IgD-negative memory B cell (primary cell): ENCODE measurements around the gene NFIB. TPM values are rescaled to one million over a fixed set of nuclear protein-coding genes. Genes with fewer than 3 reads are reported as not detected.

Source experiments
- H3K27ac Mint-ChIP-seq, 3 donors: one replicate each; pipeline ENCODE4 v1.8.0; 2020 to 2022; ENCODE audit warnings: mild to moderate bottlenecking in 3 of 3, mixed read lengths in 3 of 3, moderate library complexity in 1 of 3
- H3K27me3 Mint-ChIP-seq: one replicate; pipeline ENCODE4 v1.8.0; 2021; ENCODE audit warnings: mixed read lengths
- H3K36me3 Mint-ChIP-seq: one replicate; pipeline ENCODE4 v1.8.0; 2020; ENCODE audit warnings: mild to moderate bottlenecking, mixed read lengths
- H3K4me1 Mint-ChIP-seq, 3 donors: one replicate each; pipeline ENCODE4 v1.8.0; 2020 to 2022; ENCODE audit warnings: mixed read lengths in 3 of 3, mild to moderate bottlenecking in 1 of 3
- H3K4me3 Mint-ChIP-seq, 4 donors: one replicate each; pipeline ENCODE4 v1.8.0; 2020 to 2022; ENCODE audit warnings: mild to moderate bottlenecking in 4 of 4, mixed read lengths in 4 of 4, moderate library complexity in 3 of 4
- H3K9me3 Mint-ChIP-seq, 3 donors: one replicate each; pipeline ENCODE4 v1.8.0; 2020 to 2021; ENCODE audit warnings: mixed read lengths in 3 of 3, mild to moderate bottlenecking in 1 of 3
- polyA plus RNA-seq: library from polyadenylated mRNA; unstranded; fragments of 300-500 nt; fragmentation: Illumina TruSeq; gene quantifications from one replicate; pipeline ENCODE4 v1.2.3, GENCODE V29; 2021

Gene NFIB
- polyA plus RNA-seq, 1 donor from 2014 or later: not detected

DNA sequence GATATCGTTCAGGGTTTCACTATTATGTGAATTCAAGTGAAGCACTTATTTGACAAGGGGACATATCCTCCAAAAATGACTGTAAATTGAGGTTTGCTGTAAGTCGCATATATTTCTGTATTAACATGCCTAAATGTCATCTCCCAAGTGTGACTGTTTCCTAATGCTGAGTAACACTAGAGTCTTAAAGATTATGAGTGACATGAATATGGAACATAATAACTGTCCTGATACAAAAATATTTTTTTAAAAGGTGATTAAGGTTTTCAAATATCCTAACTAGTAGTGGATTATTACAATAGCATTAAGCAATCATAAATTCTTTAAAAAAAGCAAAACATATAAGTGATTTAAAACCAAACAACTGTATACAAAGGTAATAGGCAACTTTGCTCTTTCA is 3.6 kb downstream of the NFIB start:
- no peaks in the 10 kb centered on the region for H3K36me3 Mint-ChIP-seq
- H3K27ac Mint-ChIP-seq: no peak overlapping the region
- peaks cover 0 to 3% (median 2%) of the 10 kb centered on the region in 3 donors for H3K9me3 Mint-ChIP-seq
- no peak overlapping the region for H3K4me3 Mint-ChIP-seq
- H3K4me1 Mint-ChIP-seq: peaks cover 4 to 11% (median 11%) of the 10 kb centered on the region in 3 donors
- H3K27me3 Mint-ChIP-seq: peaks cover 34% of the 10 kb centered on the region

DNA sequence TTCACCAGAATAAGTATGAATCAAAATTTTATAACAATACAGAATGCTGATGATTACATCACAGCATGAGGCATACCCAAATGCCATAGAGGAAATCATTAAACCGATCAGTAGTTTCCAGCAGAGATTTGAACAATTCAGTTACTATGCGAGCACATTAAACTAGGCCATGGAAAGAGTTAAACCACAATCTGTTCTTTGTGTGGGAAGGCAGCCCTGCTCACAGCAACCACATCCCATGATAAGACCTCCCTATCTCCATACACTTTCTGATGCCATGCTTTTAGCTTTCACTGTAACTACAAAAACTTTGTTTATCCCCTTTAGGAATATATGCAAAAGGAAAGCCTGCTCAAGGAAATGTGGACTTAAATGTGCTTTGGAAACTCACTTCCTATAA is 4.5 kb downstream of the NFIB start:
- peaks cover 30% of the 10 kb centered on the region for H3K27me3 Mint-ChIP-seq
- peaks cover 0 to 3% (median 2%) of the 10 kb centered on the region in 3 donors for H3K9me3 Mint-ChIP-seq
- no peak overlapping the region for H3K27ac Mint-ChIP-seq
- H3K4me1 Mint-ChIP-seq: peaks cover 4 to 11% (median 10%) of the 10 kb centered on the region in 3 donors
- H3K4me3 Mint-ChIP-seq: no peak overlapping the region
- H3K36me3 Mint-ChIP-seq: no peaks in the 10 kb centered on the region

DNA sequence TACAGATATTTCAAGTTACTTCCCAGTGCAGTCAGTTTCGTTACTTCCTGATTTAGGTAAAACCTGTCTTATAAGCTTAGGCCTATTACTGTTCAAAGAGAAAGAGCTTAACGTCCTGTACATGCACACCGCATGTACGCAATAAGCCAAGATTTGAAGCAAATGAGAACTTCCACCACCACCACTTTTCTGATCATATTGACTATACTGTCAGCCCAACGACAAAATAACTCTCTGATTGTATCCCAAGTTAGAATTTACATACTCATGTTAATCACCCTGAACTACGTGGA is 5.1 kb downstream of the NFIB start:
- H3K4me1 Mint-ChIP-seq: peaks cover 4 to 11% (median 8%) of the 10 kb centered on the region in 3 donors
- H3K4me3 Mint-ChIP-seq: no peak overlapping the region
- peaks cover 0 to 3% (median 2%) of the 10 kb centered on the region in 3 donors for H3K9me3 Mint-ChIP-seq
- H3K27me3 Mint-ChIP-seq: peaks cover 28% of the 10 kb centered on the region
- H3K27ac Mint-ChIP-seq: no peak overlapping the region
- H3K36me3 Mint-ChIP-seq: no peaks in the 10 kb centered on the region

DNA sequence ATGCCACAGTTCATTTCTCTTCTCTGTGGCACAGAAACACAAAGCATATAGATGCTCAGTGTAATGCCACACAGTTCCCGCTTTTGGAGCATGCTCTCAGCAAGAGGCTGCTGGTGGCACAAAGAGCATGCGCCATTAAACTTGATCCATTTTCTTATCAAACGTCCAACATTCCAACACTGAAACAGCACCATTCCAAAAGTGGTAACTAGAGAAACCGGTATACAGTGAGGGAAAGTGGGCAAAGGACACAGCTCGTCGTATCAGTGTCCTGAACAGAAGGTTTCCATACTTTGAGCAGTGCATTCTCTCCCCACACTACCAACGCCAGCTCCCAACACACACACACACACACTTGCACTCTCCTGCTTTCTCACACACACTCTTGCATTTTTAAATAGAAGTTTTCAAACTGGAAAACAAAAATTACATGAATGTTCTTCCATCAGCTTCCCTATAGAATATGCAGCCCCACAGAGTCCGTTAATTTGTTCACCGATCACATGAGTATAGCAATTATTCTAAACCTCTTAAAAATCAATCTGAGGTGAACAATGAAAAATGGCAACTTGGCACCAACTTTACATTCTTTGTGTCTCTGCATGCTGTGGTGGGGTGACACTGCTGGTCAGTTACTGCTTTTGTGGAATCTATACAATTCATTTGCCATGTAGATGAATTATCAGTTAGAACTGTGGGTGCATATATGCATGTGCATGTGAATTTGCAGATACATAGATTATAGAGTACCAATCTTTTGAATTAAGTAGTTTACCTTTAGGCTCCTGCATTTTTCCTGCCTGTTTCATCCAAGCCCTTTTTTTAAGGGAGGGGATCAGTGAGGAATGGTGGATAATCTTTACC is 5.7 kb downstream of the NFIB start:
- Mint-ChIP-seq H3K4me1 (peaks cover 0 to 6% (median 4%) of the 10 kb centered on the region in 3 donors), H3K27ac (no peak overlapping the region), H3K4me3 (no peak overlapping the region), H3K27me3 (peaks cover 28% of the 10 kb centered on the region), H3K9me3 (peaks cover 0 to 2% (median 0%) of the 10 kb centered on the region in 3 donors), H3K36me3 (no peaks in the 10 kb centered on the region)

DNA sequence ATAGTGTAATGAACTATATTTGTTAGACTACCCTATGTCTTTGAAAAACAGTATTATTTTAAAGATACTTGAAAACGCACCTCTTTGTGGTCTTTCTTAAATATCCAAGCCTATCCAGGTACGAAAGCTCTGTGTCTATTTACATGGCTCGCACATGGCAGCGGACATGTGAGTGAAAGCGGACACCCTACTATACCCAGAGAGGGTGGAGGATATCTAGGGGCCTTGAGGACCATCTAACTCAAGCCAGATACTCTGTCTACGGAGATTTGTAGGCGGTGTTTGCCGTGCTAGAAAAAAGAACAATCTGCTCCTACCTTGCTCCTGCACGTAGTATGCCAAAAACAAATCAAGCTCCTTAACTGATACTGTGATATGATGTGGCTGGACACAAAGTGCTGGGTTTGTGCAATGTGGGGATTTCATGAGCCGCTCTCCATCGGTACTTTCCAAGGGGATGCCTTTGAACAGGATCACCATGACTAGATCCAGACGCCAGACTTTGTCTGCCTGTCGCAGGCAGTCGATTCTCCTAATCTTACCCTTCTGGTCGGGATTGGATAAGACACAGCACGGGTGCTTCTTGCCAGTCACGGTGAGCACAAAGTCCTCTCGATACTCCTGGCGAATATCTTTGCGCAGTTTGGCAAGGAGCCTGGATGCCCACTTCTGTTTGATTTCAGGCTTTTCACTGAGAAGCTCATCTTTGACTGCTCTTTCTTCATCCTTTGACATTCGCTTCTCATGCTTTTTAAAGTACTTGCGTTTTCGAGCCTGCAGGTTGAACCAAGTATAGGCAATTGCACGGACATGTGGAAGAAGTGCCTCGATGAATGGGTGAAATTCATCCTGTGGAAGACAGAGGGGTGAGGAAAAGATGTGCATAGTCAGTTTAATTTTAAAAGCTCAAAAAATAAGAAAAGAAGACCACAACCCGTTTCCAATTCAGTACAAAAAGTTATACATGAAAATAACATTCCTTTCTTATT is 7.0 kb downstream of the NFIB start:
- H3K36me3 Mint-ChIP-seq: no peaks in the 10 kb centered on the region
- H3K9me3 Mint-ChIP-seq: peaks cover 0 to 2% (median 0%) of the 10 kb centered on the region in 3 donors
- peaks cover 19% of the 10 kb centered on the region for H3K27me3 Mint-ChIP-seq
- no peaks in the 10 kb centered on the region for H3K4me1 Mint-ChIP-seq
- no peak overlapping the region for H3K4me3 Mint-ChIP-seq
- no peak overlapping the region for H3K27ac Mint-ChIP-seq

DNA sequence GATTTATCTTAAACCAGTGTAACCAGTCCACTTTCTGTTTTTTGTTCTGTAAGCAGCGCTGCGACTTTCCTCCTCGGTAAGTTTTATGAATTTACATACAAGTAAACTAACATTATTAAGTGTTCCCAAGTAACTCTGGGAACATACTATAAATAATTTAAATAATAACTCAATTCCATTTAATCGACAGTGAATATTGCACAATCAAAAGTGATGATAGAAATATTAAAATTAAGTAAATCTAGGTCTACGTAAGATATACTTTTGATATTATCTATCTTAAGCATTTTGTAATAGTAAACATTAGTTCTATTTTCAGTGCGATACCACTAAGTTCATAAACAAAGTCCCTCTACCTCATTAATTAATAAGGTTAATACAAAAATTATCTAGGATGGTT is 7.8 kb downstream of the NFIB start:
- H3K36me3 Mint-ChIP-seq: no peaks in the 10 kb centered on the region
- no peak overlapping the region for H3K27ac Mint-ChIP-seq
- peaks cover 0 to 2% (median 0%) of the 10 kb centered on the region in 3 donors for H3K9me3 Mint-ChIP-seq
- no peaks in the 10 kb centered on the region for H3K4me1 Mint-ChIP-seq
- no peak overlapping the region for H3K4me3 Mint-ChIP-seq
- peaks cover 19% of the 10 kb centered on the region for H3K27me3 Mint-ChIP-seq

DNA sequence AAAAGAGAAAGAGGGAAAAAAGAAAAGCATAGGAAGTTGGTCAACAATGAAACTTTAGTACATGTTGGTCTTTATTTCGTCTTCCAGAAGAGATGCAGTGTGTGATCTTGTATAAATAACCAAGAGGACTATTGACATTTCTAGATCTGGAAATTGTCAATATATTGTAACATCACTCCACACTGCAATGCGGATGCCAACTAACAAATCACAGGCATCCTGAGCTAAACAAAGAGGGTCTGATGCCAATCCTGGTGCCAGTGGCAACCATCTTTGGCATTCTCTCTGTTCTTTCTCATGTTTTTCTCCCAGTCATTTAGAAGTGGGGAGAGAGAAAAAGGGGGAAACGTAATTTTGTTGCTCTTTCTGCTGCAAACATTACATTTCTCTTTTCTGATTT is 9.7 kb downstream of the NFIB start:
- H3K27ac Mint-ChIP-seq: no peak overlapping the region
- no peaks in the 10 kb centered on the region for H3K36me3 Mint-ChIP-seq
- no peaks in the 10 kb centered on the region for H3K4me1 Mint-ChIP-seq
- H3K4me3 Mint-ChIP-seq: no peak overlapping the region
- peaks cover 23% of the 10 kb centered on the region for H3K27me3 Mint-ChIP-seq
- peaks cover 0 to 2% (median 0%) of the 10 kb centered on the region in 3 donors for H3K9me3 Mint-ChIP-seq

DNA sequence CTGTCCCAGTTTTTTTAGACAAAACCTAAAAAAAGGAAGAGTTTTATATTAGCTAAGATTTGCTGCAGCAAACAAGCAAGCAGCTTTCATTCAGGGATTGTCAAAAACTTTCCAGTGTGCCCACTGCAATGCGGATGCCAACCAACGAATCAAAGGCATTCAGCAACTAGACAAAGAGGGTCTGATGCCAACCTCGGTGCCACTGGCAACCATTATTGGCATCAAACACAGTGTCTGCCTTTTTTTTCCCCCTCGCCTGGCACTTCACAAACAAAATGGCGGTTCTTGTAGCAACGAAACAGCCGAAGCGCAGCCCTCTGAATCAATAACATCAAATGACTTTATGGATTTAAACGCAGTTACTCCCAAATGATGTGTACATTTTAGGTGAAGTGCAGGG is 10.4 kb downstream of the NFIB start:
- no peaks in the 10 kb centered on the region for H3K36me3 Mint-ChIP-seq
- peaks cover 0 to 2% (median 0%) of the 10 kb centered on the region in 3 donors for H3K9me3 Mint-ChIP-seq
- H3K27ac Mint-ChIP-seq: no peak overlapping the region
- H3K4me1 Mint-ChIP-seq: no peaks in the 10 kb centered on the region
- H3K27me3 Mint-ChIP-seq: peaks cover 23% of the 10 kb centered on the region
- H3K4me3 Mint-ChIP-seq: no peak overlapping the region

DNA sequence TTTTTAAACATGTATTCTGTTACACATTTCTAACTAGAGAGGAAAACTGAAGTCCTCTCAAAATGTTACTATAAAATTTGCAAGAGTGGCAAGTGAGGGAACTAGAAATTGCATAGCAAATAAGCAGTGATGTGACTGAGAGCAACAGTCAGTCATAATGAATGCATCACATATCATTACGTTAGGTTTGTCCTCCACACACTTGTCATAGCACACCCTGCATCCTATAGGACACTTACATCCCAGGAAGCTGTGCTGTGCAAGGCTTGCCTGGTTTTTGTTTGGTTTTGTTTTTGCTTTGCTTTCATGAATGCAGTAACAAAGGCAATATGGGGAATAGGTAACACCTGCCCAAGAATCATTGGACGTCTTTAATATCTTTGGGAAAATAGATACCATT is 10.8 kb downstream of the NFIB start:
- no peak overlapping the region for H3K4me3 Mint-ChIP-seq
- no peaks in the 10 kb centered on the region for H3K4me1 Mint-ChIP-seq
- H3K36me3 Mint-ChIP-seq: no peaks in the 10 kb centered on the region
- H3K27ac Mint-ChIP-seq: no peak overlapping the region
- peaks cover 0 to 2% (median 0%) of the 10 kb centered on the region in 3 donors for H3K9me3 Mint-ChIP-seq
- H3K27me3 Mint-ChIP-seq: peaks cover 23% of the 10 kb centered on the region

DNA sequence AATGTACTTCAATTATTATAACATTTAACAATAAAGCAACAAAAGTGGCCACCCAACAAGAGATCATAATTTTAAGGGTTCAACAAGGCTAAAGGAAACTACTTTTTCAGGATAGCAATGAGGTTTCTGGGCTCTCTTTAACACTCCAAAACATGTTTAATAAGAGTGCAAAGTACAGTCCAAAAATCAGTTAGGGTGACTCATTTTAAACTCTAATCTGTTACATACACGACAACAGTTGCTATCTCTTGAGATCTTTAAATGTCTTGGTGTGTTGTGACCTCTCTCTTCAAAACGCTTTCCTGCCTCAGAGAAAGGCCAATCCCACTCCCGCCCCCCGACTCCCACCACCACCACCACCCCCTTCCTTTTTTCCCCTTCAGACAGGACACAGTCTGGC is 11.5 kb downstream of the NFIB start:
- Mint-ChIP-seq H3K4me3 (no peak overlapping the region), H3K27me3 (peaks cover 19% of the 10 kb centered on the region), H3K36me3 (no peaks in the 10 kb centered on the region), H3K4me1 (no peaks in the 10 kb centered on the region), H3K9me3 (no peaks in the 10 kb centered on the region), H3K27ac (no peak overlapping the region)

DNA sequence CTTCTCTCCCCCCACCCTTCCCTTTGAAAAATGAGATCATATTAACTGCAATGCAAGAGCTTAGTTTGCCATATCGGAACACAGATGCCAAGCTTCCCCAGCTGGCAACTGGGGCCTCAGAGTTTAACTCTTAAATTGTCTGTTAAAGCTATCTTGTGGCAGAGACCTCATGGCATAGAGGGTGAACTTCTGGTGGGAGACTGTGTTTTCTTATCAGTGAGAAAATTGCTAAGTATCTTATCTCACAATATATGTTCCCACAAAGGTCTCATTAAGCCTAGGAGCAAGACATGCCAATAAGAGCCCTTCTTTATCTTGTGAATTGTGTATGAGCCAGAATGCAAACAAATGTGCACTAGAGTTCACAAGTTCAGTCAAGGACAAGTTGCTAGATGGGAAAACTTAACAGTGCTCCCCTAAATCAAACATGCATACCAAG is 12.3 kb downstream of the NFIB start:
- peaks cover 11% of the 10 kb centered on the region for H3K27me3 Mint-ChIP-seq
- no peaks in the 10 kb centered on the region for H3K9me3 Mint-ChIP-seq
- H3K36me3 Mint-ChIP-seq: no peaks in the 10 kb centered on the region
- H3K4me3 Mint-ChIP-seq: no peak overlapping the region
- H3K4me1 Mint-ChIP-seq: no peaks in the 10 kb centered on the region
- no peak overlapping the region for H3K27ac Mint-ChIP-seq

DNA sequence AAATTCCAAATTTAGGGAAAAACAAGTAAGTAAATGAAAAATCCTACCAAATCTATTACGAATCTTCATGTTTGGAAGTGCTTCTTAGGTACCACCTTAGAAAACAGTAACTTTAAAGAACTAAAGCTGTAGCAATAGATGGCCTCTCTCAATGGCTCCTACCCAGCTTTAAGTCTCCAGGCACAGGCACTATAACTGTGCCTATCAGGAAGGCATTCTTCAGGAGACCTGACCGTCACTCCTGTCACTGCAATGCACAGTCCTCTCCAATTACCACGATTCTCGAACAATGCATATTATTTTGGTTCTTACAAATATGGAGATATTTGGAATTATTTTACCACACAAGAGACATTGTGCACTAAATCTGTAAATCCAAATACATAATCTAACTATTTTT is 12.9 kb downstream of the NFIB start:
- Mint-ChIP-seq H3K9me3 (no peaks in the 10 kb centered on the region), H3K27ac (no peak overlapping the region), H3K36me3 (no peaks in the 10 kb centered on the region), H3K27me3 (peaks cover 9% of the 10 kb centered on the region), H3K4me1 (no peaks in the 10 kb centered on the region), H3K4me3 (no peak overlapping the region)

DNA sequence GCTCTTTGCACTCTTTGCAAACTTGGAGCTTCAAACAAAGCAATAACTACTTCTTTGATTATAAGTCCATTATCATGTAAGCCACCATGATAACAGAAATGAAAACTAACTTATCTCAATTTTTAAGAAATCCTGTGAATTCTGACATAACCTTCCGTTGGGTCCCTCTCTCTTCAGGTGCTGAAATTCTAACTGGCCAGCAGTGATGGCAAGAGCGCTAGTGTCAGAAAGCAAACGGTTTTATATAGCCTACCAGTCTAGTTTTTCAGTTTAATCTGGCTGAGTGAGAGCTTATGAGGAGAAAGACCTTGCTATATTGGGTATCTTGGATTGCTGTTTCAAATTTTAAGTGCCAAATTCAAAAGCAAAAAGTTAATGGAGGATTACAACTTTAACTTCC is 13.4 kb downstream of the NFIB start:
- H3K4me1 Mint-ChIP-seq: no peaks in the 10 kb centered on the region
- H3K4me3 Mint-ChIP-seq: no peak overlapping the region
- peaks cover 9% of the 10 kb centered on the region for H3K27me3 Mint-ChIP-seq
- H3K36me3 Mint-ChIP-seq: no peaks in the 10 kb centered on the region
- no peaks in the 10 kb centered on the region for H3K9me3 Mint-ChIP-seq
- H3K27ac Mint-ChIP-seq: no peak overlapping the region

DNA sequence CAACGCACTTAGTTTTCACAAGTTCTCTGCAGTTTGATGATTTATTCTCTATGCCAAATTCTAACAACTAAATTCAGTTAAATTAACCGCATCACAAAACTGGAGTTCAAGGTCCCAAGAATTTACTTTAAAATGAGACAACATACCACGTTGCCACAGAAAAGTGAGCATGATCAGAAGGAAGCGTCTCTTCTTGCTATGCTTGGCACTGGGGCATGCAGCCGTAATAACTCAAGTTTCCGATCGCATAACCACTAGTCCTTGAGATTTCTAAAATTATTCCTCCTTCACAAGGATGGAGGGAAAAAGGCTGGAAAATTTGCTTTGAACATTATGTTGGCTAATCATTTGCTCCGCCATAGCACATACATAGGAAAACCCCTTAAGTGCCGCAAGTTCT is 13.9 kb downstream of the NFIB start:
- peaks cover 9% of the 10 kb centered on the region for H3K27me3 Mint-ChIP-seq
- no peaks in the 10 kb centered on the region for H3K9me3 Mint-ChIP-seq
- no peaks in the 10 kb centered on the region for H3K36me3 Mint-ChIP-seq
- H3K4me3 Mint-ChIP-seq: no peak overlapping the region
- H3K27ac Mint-ChIP-seq: no peak overlapping the region
- H3K4me1 Mint-ChIP-seq: no peaks in the 10 kb centered on the region

DNA sequence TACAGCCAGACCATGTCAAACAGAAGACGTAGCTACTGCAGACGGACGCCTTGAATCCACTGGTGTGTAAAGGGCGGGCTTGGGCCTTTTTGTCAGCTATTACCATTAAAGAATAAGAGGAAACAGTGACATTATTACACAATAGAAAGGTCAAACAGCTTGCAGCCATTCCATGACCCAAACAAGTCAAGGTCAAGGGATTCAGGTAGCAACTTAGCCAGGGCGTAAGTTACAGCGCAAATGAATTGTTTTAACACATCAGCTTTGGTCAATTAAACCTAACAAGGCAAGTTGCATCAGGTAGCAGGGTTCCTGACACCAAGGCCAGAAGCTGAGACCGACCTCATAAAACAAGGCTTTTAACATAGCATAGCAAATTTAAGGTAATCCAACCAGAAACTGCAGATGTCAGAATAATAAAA is 15.3 kb downstream of the NFIB start:
- H3K9me3 Mint-ChIP-seq: no peaks in the 10 kb centered on the region
- no peak overlapping the region for H3K4me3 Mint-ChIP-seq
- no peak overlapping the region for H3K27ac Mint-ChIP-seq
- H3K36me3 Mint-ChIP-seq: no peaks in the 10 kb centered on the region
- peaks cover 10% of the 10 kb centered on the region for H3K27me3 Mint-ChIP-seq
- H3K4me1 Mint-ChIP-seq: no peaks in the 10 kb centered on the region
